Osteocyte (in vitro differentiated cells): ENCODE results near the gene NHLH1. TPM values are rescaled to one million over a fixed set of nuclear protein-coding genes. Genes with fewer than 3 reads are reported as not detected.
A peak's percentile ranks its signal among the peaks of the same experiment; 100 is the strongest.

Source experiments
- DNase-seq: peaks from one replicate; pipeline ENCODE4 v3.0.0; 2021; ENCODE audit warnings: mixed read lengths; ENCODE audit not compliant: unreplicated experiment; ENCODE audit errors: extremely low spot score
- H3K27ac Mint-ChIP-seq: one replicate; pipeline ENCODE4 v1.8.0; 2021; ENCODE audit warnings: mild to moderate bottlenecking, mixed read lengths; ENCODE audit not compliant: unreplicated experiment
- H3K27me3 Mint-ChIP-seq: one replicate; pipeline ENCODE4 v1.8.0; 2021; ENCODE audit warnings: mixed read lengths; ENCODE audit not compliant: unreplicated experiment
- H3K36me3 Mint-ChIP-seq: one replicate; pipeline ENCODE4 v1.8.0; 2021; ENCODE audit warnings: mixed read lengths; ENCODE audit not compliant: unreplicated experiment
- H3K4me1 Mint-ChIP-seq: one replicate; pipeline ENCODE4 v1.8.0; 2021; ENCODE audit warnings: mixed read lengths; ENCODE audit not compliant: unreplicated experiment
- H3K4me3 Mint-ChIP-seq: one replicate; pipeline ENCODE4 v1.8.0; 2021; ENCODE audit warnings: mild to moderate bottlenecking, moderate library complexity, mixed read lengths; ENCODE audit not compliant: unreplicated experiment
- H3K9me3 Mint-ChIP-seq: one replicate; pipeline ENCODE4 v1.8.0; 2021; ENCODE audit warnings: mixed read lengths; ENCODE audit not compliant: unreplicated experiment
- total RNA-seq: library from RNA; stranded (reverse); gene quantifications from 2 replicates; pipeline ENCODE4 v1.2.1, GENCODE V29; 2021
- TF ChIP-seq, protein P1 (sequence below): fragments of 200-600 bp; sonication (generic); IDR thresholded peaks from 2 replicates; pipeline ENCODE4 v1.5.0; 2021; ENCODE audit warnings: antibody characterized with exemption, mild to moderate bottlenecking, moderate library complexity

NHLH1 gene
- total RNA-seq, 1 donor from 2014 or later: 0.16 TPM

DNA sequence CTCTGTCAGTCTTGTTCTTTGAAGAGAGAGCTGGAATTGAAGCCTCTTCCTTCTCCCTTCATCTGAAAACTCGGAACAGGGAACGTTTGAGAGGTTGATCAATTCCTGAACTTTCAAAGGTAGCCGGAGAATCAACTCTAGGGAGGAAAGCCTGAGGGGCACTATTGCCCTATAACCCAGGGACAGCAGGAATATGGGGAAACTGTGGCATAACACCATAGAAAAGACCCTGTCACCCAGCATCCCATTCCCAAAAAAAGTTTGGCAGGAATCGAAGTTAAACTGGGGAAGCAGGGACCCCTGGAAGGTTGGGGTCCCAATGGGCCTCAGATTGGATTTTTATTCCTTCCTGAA lies 5.1 kb upstream of the NHLH1 start:
- H3K4me1 Mint-ChIP-seq: peaks cover 9% of the 10 kb centered on the region
- H3K27me3 Mint-ChIP-seq: no peaks in the 10 kb centered on the region
- TF ChIP-seq, protein P1, sequence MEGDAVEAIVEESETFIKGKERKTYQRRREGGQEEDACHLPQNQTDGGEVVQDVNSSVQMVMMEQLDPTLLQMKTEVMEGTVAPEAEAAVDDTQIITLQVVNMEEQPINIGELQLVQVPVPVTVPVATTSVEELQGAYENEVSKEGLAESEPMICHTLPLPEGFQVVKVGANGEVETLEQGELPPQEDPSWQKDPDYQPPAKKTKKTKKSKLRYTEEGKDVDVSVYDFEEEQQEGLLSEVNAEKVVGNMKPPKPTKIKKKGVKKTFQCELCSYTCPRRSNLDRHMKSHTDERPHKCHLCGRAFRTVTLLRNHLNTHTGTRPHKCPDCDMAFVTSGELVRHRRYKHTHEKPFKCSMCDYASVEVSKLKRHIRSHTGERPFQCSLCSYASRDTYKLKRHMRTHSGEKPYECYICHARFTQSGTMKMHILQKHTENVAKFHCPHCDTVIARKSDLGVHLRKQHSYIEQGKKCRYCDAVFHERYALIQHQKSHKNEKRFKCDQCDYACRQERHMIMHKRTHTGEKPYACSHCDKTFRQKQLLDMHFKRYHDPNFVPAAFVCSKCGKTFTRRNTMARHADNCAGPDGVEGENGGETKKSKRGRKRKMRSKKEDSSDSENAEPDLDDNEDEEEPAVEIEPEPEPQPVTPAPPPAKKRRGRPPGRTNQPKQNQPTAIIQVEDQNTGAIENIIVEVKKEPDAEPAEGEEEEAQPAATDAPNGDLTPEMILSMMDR: no peak
- peaks cover 26% of the 10 kb centered on the region for H3K36me3 Mint-ChIP-seq
- DNase-seq: no peak
- no peaks in the 10 kb centered on the region for H3K9me3 Mint-ChIP-seq
- H3K4me3 Mint-ChIP-seq: no peak overlapping the region
- no peak overlapping the region for H3K27ac Mint-ChIP-seq

DNA sequence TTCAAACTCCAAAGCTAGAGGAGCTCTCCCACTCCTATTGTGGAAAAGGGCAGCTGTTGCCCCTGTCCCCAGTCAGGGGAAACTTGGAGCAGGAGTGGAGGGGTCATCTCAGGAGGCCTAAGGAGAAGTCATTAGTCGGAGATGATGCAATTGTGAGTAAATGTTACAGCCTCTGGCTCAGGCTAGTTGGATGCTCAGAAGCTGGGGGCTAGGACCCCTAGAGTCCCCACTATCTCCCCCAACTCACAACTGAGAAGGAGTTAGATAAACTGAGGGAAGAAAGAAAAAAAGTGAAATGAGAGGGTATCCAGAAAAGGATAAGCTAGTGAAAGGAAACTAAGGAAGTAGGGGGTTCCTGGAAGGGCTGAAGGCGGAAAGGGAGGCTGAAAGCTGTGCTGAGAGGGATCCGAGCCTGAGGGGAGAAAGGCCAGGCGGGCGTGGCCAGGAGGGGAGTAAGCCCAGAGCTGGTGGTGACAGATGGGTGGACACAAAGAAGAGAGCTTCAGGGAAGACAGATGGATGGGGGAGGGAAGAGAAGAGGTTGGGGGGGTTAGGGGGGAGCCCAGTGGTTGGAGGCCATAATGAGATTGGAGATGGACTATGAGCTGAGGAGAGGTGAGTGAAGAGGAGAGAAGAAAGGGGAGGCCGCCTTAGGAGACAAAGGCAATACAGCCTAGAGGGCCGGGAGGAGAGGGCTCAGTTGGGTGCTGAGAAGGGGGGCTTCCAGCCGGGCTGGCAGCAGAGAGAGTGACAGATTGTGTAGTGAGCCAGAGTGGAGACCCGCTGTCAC lies 4.5 kb upstream of the NHLH1 start:
- peaks cover 9% of the 10 kb centered on the region for H3K4me1 Mint-ChIP-seq
- no peaks in the 10 kb centered on the region for H3K27me3 Mint-ChIP-seq
- peaks cover 21% of the 10 kb centered on the region for H3K36me3 Mint-ChIP-seq
- DNase-seq: peak; percentile 56
- no peak overlapping the region for H3K4me3 Mint-ChIP-seq
- H3K27ac Mint-ChIP-seq: peak overlapping the region; percentile 39
- TF ChIP-seq, protein P1: no peak
- no peaks in the 10 kb centered on the region for H3K9me3 Mint-ChIP-seq

DNA sequence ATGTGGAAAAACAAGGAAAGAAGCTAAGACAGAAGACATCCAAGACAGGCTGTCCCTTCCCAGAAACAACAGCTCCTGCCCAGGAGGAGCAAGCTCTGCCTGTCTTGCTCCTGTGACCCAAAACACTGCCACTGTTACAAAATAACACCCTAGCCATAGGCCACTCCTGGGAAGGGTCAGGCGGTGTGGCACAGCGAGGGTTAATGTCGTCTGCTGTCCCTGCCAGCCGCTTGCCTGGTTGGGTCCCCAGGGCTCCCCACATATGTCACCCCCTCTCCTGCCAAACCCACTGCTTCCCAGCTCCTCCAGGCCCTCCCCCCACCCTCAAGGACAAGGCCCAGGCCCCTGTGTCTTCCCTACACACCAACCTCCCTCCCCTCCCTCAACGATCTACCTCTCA lies 3.9 kb upstream of the NHLH1 start:
- H3K27ac Mint-ChIP-seq: peak overlapping the region; percentile 19
- H3K4me3 Mint-ChIP-seq: no peak overlapping the region

DNA sequence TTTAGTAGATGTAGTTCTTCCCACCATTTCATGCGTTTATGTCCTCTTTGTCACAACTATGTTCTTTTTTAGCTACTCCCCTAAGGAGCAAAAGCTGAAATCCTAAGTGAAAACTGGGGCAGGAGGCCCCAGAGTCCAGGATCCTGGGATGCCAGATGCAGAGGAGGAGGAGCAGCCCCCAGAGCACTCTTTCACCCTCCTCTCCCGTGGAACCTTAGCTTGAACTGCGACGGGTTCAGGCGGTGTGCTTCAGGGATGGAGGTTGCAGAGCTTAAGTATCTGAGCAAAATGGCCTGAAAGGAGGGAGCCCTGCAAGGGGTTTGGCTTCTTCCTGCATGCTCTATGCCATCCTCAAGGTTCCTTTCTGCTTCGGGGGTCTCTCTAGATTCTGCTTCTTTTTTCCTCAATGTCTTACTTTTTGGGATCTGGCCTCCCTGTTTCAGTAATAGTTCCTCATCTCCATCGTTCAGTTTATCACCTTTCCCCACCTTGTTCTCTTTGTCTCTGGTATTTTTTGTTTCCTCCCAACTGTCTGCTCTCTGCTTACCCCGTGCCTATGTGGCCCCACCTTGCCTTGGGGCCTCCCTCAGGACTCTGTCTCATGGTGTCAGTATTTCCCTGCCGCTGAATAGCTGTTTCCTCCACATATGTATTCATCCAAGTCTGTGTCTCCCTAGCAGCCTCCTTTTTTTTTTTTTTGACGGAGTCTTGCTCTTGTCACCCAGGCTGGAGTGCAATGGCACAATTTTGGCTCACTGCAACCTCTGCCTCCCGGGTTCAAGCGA lies 2.7 kb upstream of the NHLH1 start:
- Mint-ChIP-seq H3K9me3 (no peaks in the 10 kb centered on the region), H3K27ac (no peak overlapping the region), H3K4me1 (peaks cover 9% of the 10 kb centered on the region), H3K27me3 (peaks cover 9% of the 10 kb centered on the region), H3K4me3 (no peak overlapping the region), H3K36me3 (peaks cover 10% of the 10 kb centered on the region)
- peak; percentile 40 for DNase-seq
- TF ChIP-seq, protein P1: no peak

More for the DNA sequence above, 3.9 kb upstream of the NHLH1 start:
- peak; percentile 64 for DNase-seq
- peaks cover 18% of the 10 kb centered on the region for H3K36me3 Mint-ChIP-seq
- H3K4me1 Mint-ChIP-seq: peaks cover 9% of the 10 kb centered on the region
- TF ChIP-seq, protein P1: no peak
- peaks cover 4% of the 10 kb centered on the region for H3K27me3 Mint-ChIP-seq
- H3K9me3 Mint-ChIP-seq: no peaks in the 10 kb centered on the region

DNA sequence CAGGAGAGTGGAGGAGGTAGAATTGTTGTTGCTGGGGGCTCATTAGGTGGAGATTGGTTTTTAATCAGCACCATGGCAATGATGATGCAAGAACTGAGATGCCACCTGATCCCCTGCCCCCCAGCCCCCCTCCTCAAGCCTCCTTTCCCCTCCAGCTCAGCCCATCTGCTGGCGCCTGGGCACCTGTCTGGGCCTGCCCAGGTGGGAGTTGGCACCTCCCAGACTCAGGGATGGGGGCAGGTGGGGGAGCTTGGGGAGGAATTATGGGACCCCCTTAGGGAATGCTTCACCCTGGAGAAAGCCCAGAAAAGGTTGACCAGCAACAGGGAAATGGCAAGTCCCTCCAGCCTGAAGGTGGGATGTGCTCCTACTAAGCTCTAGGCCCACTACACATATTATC lies 1.5 kb upstream of the NHLH1 start:
- Mint-ChIP-seq H3K9me3 (no peaks in the 10 kb centered on the region), H3K4me3 (no peak overlapping the region), H3K36me3 (peaks cover 4% of the 10 kb centered on the region), H3K27me3 (peaks cover 13% of the 10 kb centered on the region), H3K27ac (no peak overlapping the region), H3K4me1 (peaks cover 9% of the 10 kb centered on the region)
- peak; percentile 42 for DNase-seq
- TF ChIP-seq, protein P1: no peak
